SK-N-SH (cell line): ENCODE results near the gene AMZ1.

ENCODE experiments used
- CHD2 ChIP-seq: fragments of 150-350 bp; IDR thresholded peaks from 2 replicates; pipeline ENCODE4 v1.6.1; 2018; ENCODE audit warnings: low read length; ENCODE audit not compliant: partially characterized antibody
- EP300 ChIP-seq, 2 experiments: IDR thresholded peaks; 2 replicates each; pipeline versions ENCODE4 v1.4.0 to v1.6.1; 2012; ENCODE audit warnings: borderline replicate concordance in 1 of 2, low read depth in 1 of 2, low read length in 1 of 2
- EZH2phosphoT487 ChIP-seq: fragments of 200-600 bp; sonication (generic); IDR thresholded peaks from 2 replicates; pipeline ENCODE4 v1.6.1; 2017; ENCODE audit warnings: low read depth, mixed run types, mild to moderate bottlenecking, antibody characterized with exemption, moderate library complexity, borderline replicate concordance
- FOSL2 ChIP-seq: IDR thresholded peaks from 2 replicates; pipeline ENCODE4 v1.4.0; 2012; ENCODE audit warnings: low read depth, mild to moderate bottlenecking, moderate library complexity, borderline replicate concordance
- JUND ChIP-seq: IDR thresholded peaks from 2 replicates; pipeline ENCODE4 v1.4.0; 2012
- POLR2AphosphoS5 ChIP-seq: IDR thresholded peaks from 2 replicates; pipeline ENCODE4 v1.6.1; 2012; ENCODE audit warnings: low read depth, low read length
- RAD21 ChIP-seq: IDR thresholded peaks from 2 replicates; pipeline ENCODE4 v1.6.1; 2012; ENCODE audit warnings: mild to moderate bottlenecking, low read length
- RXRA ChIP-seq: IDR thresholded peaks from 2 replicates; pipeline ENCODE4 v1.4.0; 2012; ENCODE audit warnings: low read depth, mild to moderate bottlenecking, borderline replicate concordance
- TF ChIP-seq, protein P1 (sequence below): fragments of 200-600 bp; sonication (generic); IDR thresholded peaks from 2 replicates; pipeline ENCODE4 v1.6.1; 2017; ENCODE audit warnings: antibody characterized with exemption, mild to moderate bottlenecking, moderate library complexity
- TF ChIP-seq, protein P2 (sequence below): IDR thresholded peaks from 2 replicates; pipeline ENCODE4 v1.4.0; 2012; ENCODE audit warnings: low read depth

DNA sequence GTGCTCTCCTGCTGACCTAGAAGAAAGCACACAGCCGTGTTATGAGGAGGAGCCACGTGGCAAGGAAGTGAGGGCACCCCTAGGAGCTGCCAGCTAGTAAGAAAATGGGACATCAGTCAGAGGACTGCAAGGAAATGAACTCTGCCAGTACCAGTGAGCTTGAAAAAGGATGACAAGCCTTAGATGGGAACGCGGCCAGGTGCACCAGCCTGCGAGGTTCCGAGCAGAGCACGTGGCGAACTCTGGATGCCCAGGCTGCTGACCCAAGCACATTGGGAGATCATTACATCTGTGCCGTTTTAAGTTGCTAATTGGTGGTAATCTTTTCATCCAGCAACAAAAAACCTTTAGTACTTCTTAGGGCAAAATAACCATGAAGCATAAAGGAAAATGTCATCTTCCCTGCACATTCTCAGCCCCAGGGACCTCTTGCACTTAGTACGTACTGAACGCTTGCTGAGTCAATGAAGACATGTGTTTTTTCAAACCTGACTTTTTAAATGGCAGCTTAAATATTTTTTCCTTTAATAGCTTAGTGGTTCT, 69.4 kb downstream of the AMZ1 start:
- TF ChIP-seq CHD2 (no peak), EZH2phosphoT487 (no peak), POLR2AphosphoS5 (peak; percentile 33; the same call in 1 of the 2 replicates), JUND (peak; percentile 39; the same call in 1 of the 2 replicates), FOSL2 (no peak), RXRA (peak; percentile 35; the same call in 1 of the 2 replicates), EP300 (IDR thresholded peaks at IDR 0.05; ENCODE audit: borderline replicate concordance in 1 of 2, low read depth in 1 of 2, low read length in 1 of 2) (no peak), RAD21 (peak; percentile 19; the same call in 1 of the 2 replicates)
- TF ChIP-seq, protein P1, sequence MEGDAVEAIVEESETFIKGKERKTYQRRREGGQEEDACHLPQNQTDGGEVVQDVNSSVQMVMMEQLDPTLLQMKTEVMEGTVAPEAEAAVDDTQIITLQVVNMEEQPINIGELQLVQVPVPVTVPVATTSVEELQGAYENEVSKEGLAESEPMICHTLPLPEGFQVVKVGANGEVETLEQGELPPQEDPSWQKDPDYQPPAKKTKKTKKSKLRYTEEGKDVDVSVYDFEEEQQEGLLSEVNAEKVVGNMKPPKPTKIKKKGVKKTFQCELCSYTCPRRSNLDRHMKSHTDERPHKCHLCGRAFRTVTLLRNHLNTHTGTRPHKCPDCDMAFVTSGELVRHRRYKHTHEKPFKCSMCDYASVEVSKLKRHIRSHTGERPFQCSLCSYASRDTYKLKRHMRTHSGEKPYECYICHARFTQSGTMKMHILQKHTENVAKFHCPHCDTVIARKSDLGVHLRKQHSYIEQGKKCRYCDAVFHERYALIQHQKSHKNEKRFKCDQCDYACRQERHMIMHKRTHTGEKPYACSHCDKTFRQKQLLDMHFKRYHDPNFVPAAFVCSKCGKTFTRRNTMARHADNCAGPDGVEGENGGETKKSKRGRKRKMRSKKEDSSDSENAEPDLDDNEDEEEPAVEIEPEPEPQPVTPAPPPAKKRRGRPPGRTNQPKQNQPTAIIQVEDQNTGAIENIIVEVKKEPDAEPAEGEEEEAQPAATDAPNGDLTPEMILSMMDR, result no peak
- TF ChIP-seq, protein P2, sequence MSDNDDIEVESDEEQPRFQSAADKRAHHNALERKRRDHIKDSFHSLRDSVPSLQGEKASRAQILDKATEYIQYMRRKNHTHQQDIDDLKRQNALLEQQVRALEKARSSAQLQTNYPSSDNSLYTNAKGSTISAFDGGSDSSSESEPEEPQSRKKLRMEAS, result peak; percentile 97
